Left renal pelvis (tissue), 4 donors: Measurements from ENCODE around the gene GPX3. TPM values are rescaled to one million over a fixed set of nuclear protein-coding genes. Genes with fewer than 3 reads are reported as not detected.

Experiments used
- DNase-seq, 4 donors: peaks; one replicate each; pipeline ENCODE4 v3.0.0-alpha.2; 2013; ENCODE audit warnings: low read depth in 4 of 4, low spot score in 3 of 4
- polyA plus RNA-seq, 4 donors: library from polyadenylated mRNA; unstranded; fragments of 120-200 nt; gene quantifications; one replicate each; pipeline ENCODE4 v1.2.1, GENCODE V29; 2013; ENCODE audit not compliant: insufficient read length in 4 of 4

Gene GPX3
- polyA plus RNA-seq, 4 donors: 34.7 to 1,370 (median 954) TPM

DNA sequence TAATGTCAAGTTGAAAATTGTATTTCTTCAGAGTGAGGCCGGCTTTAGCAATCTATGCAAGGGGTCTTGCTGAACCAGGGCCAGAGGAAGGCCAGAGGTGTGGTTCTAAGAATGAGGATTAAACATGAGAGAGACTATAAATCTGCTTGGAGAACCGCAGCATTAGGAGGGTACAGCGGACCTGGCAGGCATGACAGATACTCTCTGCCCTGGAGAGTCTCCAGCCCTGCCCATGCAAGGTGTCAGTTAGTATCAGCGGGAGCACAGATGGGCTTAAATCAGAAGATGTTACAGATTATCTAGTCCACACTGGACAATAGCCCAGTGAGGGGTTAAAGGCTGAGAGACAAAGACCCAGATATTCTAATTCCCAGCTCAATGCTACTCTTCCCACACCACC, 11.5 kb upstream of the GPX3 start:
- DNase-seq: no peak

DNA sequence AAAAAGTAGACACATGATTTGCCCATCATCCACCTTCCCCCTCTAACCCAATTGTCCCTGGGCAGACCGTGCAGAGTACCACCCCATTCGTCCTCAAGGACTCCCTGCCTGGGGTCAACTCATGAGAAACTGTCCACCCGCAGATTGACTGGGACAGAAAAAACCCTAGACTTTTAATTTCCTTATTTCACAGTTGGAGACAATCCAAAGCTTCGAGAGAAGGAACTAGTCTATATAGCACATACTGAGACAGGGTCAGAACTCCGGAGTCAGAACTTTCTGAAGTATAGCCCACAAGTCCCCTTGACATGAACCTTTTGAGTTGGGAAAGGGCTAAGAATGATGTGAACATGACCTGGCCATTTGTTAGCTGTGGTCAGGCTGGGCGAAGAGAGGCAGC, 7.5 kb upstream of the GPX3 start:
- DNase-seq: no peak

DNA sequence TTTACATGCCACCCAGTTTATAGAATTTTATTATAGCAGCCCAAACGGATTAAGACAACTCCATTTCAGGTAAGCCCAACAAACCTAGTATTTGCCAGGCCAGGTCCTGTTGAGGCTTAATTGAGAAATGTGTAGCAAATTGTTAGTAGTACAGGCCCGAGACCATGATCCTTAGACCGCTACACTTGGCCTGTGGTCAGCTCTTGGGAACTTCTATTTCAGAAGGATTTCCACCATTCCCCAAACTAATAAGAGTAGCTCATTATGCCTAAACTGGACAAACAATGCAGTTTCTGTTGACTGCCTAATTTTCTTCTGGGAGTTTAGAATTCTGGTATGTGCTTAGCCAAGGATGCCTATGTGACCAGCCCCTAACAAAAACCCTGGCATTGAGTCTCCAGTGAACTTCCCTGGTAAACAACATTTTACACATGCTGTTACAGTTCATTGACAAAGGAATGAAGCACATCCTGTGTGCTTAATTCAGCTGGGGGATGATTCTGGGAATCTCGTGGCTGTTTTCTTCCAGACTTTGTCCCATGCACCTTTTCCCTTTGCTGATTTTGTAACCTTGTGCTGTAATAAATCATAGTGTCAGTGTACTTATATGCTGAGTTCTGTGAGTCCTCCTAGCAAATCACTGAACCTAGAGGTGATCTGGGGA, 5.6 kb upstream of the GPX3 start:
- no peak for DNase-seq

DNA sequence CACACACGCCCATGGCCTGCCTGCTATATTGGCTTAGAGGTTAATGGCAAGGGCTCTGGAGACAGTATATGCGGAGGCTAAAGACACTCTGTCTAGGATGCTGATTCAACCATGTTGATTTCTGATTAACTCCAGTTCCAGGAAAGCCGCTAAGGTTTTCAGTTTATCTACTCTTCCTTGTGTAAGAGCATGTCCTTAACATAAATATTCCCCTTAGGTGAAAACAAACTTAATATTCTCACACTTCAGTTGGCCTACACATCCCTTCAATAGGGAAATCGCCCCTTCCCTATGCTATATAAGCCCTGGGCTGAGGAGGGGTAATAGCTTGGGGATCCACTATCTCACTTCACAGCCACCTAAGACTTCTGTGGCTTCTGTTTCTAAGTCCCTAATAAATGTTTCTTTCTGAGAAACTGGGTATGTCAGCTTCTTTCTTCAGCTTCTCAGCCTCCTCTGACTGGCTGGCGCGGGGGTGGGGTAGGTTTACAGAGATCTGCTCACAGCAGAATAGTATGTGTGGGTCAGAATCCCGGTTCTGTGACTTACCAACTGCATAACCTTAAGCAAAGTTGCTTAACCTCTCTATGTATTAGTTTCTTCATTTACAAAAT, 4.3 kb upstream of the GPX3 start:
- no peak for DNase-seq

DNA sequence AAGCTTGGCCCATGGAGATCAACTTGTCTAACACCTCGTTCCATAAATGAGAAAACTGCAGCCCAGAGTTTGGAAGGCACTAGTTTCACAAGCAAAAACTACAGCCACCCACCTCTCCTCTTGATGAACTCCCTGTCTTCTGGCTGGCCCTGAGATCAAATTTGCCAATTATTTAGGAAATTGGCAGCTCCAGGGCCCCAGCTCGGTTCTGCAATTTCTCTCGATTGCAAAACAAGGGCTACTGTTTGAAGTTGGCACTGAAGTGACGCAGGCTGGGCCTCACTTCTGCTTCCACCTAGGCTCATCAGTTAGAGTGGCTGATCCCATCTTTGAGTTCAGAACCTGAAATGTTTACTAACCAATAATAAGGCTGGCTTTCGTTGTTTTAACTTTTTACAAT, 3.7 kb upstream of the GPX3 start:
- DNase-seq: no peak

DNA sequence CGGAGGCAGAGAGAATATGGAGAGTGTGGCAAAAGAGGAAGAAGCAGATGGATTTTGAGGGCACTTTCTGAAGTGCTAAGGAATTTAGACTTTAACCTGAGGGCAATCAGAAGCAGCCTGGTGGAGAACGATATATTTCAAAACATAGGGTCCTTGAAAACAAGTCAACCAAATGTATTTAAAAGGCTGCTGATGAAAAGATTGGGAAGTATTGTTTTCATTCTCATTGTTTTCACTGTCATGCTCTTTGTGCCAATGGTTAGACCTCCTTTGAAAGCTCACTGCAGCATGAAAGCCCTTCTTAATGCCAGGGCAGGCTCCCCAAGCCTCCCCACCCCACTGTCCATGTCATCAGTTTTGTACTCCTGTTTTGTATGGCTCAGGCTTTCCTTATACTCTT, 2.5 kb upstream of the GPX3 start:
- no peak for DNase-seq

DNA sequence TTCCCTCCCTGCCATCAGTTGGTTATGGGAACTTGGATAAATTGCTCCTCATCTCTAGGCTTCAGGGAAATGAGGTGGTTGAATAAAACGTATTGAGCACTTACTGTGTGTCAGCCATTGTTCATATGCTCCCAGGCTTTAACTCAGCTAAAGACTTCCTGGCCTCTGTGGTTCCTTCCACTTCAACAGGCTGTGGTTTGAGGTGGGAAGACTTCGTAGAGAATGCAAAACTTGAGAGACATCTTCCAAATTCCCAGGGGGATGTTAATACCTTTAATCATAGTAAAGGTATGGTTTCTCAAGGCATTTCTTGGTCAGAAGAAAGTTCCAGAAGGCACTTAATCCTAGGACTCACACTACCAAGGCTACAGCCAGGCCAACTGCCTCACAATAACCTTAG, 1.5 kb upstream of the GPX3 start:
- DNase-seq: no peak

DNA sequence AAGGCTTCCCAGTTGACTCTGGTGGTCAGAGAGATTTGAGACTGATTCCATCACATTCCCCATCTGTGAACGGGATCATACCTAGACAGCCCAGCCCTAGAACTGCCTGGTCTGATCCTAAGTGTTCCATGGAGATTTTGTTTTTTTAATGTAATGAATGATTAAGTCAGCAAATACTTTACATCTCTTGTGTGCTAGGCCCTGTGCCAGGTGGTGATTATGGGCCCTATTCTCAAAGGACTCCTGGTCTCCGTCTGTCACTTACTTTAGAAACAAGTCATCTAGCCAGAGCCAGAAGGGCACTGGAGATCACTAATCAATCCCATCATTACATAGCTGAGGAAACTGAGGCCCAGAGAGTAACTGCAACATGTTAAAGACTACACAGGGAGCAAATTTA, 1.1 kb upstream of the GPX3 start:
- no peak for DNase-seq

DNA sequence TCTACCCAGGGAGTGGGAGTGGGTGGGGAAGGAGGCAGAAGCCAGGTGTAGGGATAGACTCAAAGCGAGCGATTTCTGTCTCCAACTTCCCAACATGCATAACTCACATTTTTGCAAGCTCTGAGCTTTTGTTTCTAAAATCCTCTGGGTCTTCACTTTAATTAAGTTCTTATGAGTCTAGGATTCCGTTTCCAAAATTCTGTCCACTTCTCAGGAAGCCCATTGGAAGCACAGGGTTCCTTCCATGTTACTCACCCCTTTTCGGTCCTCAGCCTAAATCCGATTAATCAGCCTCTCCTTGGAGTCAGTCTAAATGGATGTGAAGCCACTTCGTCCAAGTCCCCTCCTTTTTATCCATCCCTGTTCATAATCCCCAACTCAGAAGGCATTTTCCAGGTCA, 1.4 kb downstream of the GPX3 start:
- no peak for DNase-seq

DNA sequence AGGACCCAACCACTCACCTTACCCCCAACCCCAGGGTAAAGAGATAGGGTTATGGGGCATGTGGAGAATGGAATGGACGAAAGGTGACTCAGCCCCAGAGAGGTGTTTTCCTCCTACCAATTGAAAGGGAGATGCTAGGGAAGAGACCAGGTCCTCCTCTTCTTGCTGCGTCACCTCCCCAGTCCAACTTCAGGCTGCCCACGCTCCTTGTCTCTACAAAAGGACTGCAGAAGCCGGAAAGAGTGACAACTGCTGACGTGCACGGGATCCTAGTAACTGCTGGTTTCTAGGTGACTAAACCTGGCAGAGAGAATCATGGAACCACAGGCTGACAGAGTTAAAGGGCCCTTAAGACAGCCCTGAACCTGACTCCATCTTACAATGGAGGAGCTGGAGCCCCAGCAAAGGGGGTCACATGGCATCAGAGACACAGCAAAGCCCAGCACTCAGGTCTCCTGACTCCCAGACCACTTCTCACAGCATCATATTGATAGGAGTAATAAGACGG, 2.2 kb downstream of the GPX3 start:
- no peak for DNase-seq

DNA sequence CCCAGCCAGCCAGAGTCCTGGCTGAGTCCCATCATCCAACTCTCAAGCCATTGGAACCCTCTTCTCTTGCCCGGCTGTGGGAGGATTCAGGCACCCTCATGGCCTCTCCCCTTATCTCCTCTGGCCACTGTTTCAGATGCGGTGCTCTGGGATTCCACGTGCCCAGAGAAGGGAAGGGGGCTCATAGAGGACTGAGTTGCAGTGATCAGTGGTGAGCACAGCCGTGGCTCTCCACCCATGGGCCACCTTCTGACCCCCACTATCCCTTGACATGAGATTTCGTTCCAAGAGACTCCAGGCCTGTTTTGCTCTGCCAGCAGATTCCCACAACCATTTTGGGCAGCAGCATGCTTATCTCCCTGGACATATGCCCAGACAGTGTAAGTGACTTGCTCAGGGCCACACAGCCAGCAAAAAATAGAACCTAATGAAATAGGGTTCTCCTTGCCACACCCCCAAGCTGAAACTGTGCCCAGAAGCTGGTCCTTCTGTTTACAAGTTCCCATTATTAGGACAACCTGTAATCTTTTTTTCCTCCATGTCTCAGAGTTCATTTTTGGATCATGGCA, 2.7 kb downstream of the GPX3 start:
- no peak for DNase-seq

DNA sequence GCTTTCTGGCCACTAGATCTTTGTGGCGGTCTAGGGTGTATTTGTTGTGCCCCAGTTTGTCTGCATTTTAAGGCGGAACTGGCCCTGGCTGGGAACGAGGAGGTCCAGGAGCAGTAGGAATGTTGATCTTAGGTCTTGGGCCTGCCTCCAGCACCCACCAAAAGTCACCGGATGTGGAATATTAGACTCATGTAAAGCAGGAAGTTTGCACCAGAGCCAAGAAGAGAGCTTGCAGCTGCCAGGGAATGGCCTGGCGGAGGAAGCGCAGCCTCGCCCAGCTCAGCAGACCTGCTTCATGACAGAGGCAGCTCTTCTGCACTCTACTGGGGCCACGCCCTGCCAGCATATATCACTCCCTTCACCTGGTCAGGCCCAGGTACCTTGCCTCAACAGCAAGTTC, 3.3 kb downstream of the GPX3 start:
- DNase-seq: no peak

DNA sequence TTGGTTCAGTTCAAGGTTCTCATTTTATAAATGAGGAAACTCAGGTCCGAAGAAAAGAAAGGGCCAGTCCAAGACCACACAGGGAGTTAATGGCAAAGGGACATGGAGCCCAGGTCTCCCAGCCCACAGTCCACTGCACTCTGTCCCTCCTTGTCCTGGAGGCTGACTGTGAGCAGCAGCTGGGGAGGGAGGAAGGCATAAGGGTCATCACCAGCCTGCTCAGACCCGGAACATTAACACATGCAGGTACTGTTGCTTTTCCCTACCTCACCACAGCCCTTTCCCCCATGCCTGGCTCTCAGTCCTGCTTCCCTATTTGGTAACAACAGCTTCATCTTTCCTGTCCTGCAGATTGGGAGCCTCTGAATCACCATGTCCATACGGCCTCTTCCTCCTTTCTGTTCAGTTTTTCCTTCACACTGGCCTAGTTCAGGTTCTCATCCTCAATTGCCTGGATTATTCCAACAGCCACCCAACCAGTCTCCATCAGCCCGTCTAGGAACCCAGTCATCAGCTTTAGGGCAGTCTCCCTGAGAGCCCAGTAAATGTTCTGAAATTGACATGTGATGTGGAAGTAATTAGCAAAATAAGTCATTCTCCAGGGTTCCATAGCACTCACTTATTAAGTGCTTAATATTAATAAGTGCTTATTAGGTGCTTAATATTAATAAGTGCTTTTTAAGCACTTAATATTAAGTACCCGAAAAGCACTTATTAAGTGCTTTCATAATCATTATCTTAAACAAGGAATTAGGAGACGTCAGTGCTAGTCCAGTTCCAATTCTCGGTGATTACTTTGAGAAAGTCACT, 4.3 kb downstream of the GPX3 start:
- no peak for DNase-seq

DNA sequence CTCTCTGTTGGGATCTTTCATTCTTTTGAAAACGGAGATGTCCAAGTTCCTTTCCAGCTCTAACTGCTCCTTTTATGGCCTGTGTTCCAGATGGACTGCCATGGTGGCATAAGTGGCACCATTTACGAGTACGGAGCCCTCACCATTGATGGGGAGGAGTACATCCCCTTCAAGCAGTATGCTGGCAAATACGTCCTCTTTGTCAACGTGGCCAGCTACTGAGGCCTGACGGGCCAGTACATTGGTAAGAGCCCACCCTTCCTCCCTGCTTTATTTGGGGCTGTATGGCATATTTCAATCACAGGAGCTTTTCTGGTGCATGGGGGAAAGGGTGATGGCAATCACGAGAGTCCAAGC, 4.8 kb downstream of the GPX3 start:
- DNase-seq: no peak

DNA sequence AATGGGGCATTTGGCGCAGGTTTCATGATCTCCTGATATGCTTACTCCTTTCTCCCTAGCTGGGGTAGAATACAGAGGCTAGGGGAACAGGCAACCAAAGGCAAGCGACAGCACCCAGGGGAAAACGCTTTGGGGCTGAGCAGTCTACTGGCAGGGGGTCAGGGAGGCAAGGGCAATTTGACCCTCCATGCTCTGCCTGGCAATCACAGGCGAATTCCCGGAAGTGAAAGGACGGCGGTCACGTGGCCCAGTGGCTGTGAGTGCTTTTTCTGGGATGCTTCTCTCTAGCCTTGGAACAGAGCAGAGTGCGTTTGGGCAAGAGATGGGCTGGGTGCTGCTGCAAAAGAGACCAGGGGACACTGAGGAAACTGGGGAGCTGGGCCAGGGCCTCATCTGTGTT, 5.7 kb downstream of the GPX3 start:
- no peak for DNase-seq

DNA sequence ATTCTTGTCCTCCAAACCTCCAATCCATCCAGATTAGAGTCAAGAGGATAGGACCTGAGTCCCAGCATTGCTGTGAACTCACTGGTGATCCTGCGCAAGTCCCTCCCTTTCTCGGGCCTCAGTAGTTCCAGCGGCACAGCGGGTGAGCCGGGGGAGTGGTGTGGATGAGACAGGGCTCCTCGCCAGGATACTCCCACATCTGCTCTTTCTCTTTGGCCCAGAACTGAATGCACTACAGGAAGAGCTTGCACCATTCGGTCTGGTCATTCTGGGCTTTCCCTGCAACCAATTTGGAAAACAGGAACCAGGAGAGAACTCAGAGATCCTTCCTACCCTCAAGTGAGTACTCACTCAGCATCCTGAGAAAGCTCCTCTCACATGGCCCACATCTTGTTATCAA, 6.3 kb downstream of the GPX3 start:
- no peak for DNase-seq

DNA sequence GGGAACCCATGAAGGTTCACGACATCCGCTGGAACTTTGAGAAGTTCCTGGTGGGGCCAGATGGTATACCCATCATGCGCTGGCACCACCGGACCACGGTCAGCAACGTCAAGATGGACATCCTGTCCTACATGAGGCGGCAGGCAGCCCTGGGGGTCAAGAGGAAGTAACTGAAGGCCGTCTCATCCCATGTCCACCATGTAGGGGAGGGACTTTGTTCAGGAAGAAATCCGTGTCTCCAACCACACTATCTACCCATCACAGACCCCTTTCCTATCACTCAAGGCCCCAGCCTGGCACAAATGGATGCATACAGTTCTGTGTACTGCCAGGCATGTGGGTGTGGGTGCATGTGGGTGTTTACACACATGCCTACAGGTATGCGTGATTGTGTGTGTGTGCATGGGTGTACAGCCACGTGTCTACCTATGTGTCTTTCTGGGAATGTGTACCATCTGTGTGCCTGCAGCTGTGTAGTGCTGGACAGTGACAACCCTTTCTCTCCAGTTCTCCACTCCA, 7.6 kb downstream of the GPX3 start:
- DNase-seq: no peak

DNA sequence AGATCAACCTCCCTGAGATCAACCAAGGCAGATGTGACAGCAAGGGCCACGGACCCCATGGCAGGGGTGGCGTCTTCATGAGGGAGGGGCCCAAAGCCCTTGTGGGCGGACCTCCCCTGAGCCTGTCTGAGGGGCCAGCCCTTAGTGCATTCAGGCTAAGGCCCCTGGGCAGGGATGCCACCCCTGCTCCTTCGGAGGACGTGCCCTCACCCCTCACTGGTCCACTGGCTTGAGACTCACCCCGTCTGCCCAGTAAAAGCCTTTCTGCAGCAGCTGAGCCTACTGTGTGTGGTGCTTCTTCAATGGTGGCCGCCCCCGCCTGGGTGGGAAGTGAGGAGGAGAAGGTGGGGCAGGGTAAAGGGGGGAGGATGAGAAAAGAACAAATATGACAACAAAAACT, 8.3 kb downstream of the GPX3 start:
- no peak for DNase-seq

DNA sequence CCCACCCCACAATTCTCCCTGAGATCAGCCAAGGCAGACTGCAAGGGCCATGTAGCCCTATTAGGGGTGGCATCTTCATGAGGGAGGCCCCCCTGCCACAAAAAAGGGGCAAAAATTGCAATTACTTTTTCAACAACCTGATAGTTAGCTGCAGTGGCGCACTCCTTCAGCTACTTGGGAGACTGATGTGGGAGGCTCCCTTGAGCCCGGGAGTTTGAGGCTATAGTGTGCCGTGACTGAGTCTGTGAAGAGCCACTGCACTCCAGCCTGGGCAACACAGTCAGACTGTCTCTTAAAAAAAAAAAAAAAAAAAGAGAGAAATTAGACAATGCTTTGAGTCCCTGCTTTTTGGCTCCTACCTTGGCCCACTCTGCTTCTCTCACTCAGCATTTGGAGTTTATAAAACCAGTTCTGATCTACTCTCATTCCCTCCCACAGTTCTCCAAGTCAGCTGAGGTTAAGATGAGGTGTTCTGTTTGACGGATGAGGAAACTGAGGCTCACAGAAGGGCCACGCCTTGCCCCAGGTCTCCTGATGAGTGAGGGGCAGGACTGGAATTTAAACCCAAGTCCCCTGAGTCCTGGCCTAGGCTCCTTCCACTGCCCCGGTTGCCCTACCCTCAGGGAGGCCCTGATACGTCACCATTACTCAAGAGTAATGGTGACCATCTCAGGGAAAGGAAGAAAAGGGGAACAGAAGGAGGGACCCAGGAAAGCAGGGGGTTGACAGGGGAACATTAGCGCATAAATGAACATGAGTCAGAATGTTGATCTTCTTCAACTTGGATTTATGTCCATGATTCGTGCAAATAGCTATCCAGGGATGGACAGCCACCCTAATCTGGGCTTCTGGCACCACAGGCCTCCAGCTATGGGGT, 9.0 kb downstream of the GPX3 start:
- no peak for DNase-seq

DNA sequence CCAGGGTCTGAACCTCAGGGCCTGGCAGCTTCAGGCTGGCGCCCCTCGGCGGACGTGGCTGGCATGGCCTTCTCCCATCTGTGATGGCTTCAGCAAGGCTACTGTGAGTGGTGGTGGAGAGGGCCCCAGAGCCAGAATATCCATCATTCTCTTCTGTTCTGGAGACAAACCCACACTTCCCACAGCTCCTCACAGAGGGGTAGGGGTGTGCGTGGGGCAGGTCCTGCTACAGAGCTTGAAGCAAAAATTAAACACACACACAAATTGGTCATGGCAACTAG, 9.6 kb downstream of the GPX3 start:
- DNase-seq: no peak

DNA sequence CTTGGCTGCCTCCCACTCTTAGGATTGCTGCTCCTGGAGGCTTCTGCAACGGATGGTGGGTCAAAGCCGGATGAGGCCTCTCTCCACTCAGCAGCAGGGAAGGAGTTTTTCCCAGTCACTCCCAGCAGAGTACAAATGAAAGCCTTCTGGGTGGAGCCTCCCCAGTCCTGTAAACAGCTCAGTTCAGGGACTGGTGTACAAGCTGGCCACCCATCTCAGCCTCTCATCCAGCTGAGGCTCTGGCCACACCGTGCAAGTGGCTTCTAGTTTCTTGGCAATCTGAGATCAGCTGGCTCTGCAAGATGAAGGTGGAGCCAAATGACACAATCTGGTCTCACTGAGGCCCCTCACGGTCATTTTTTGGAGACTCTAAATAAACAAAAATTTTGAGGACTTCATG, 10.0 kb downstream of the GPX3 start:
- DNase-seq: no peak
